Mesendoderm (in vitro differentiated cells): ENCODE measurements around the gene DUSP8.
"Not testable (repeated sequence)": the region's sequence is repeated elsewhere in the genome, so short reads cannot be mapped to it uniquely, and the experiment has no call there.

ENCODE experiments used
- DNase-seq: peaks from one replicate; pipeline ENCODE4 v3.0.0; 2013
- H2AK5ac ChIP-seq: 2 replicates; pipeline ENCODE4 v1.6.1; 2013; ENCODE audit warnings: low read length, inconsistent platforms
- H2BK120ac ChIP-seq: 2 replicates; pipeline ENCODE4 v1.6.1; 2013; ENCODE audit warnings: low read depth, mild to moderate bottlenecking, low read length, moderate library complexity, mixed read lengths
- H2BK15ac ChIP-seq: replicated peaks from 2 replicates; pipeline ENCODE4 v1.6.1; 2013; ENCODE audit warnings: low read depth, mild to moderate bottlenecking, moderate library complexity
- H2BK5ac ChIP-seq: 2 replicates; pipeline ENCODE4 v1.6.1; 2013; ENCODE audit warnings: low read length, inconsistent platforms
- H3K18ac ChIP-seq: 2 replicates; pipeline ENCODE4 v1.6.1; 2013; ENCODE audit warnings: mild to moderate bottlenecking, low read length, mixed read lengths
- H3K23ac ChIP-seq: one replicate; pipeline ENCODE4 v1.6.1; 2013; ENCODE audit warnings: low read length
- H3K27ac ChIP-seq: 2 replicates; pipeline ENCODE4 v1.5.1; 2013; ENCODE audit warnings: low read depth, mild to moderate bottlenecking, inconsistent platforms, low read length, moderate library complexity
- H3K27me3 ChIP-seq: 2 replicates; pipeline ENCODE4 v1.6.1; 2013; ENCODE audit warnings: low read length, control low read depth, mild to moderate bottlenecking, inconsistent platforms; ENCODE audit not compliant: insufficient read depth, poor library complexity
- H3K36me3 ChIP-seq: 2 replicates; pipeline ENCODE4 v1.6.1; 2013; ENCODE audit warnings: low read length, inconsistent platforms; ENCODE audit not compliant: control insufficient read depth, insufficient read depth
- H3K4ac ChIP-seq: one replicate; pipeline ENCODE4 v1.6.1; 2013; ENCODE audit warnings: low read depth, mild to moderate bottlenecking, low read length, moderate library complexity
- H3K4me1 ChIP-seq: 2 replicates; pipeline ENCODE4 v1.6.1; 2013; ENCODE audit warnings: low read depth, low read length, inconsistent platforms; ENCODE audit not compliant: control insufficient read depth
- H3K4me2 ChIP-seq: 2 replicates; pipeline ENCODE4 v1.6.1; 2013; ENCODE audit warnings: low read length
- H3K4me3 ChIP-seq: 2 replicates; pipeline ENCODE4 v1.5.1; 2013; ENCODE audit warnings: mild to moderate bottlenecking, low read length
- H3K56ac ChIP-seq: one replicate; pipeline ENCODE4 v1.6.1; 2013; ENCODE audit warnings: low read length
- H3K79me1 ChIP-seq: 2 replicates; pipeline ENCODE4 v1.6.1; 2013; ENCODE audit warnings: low read length, inconsistent platforms
- H3K79me2 ChIP-seq: 2 replicates; pipeline ENCODE4 v1.6.1; 2013; ENCODE audit warnings: mild to moderate bottlenecking, low read length; ENCODE audit not compliant: control insufficient read depth, insufficient read depth
- H3K9ac ChIP-seq: 2 replicates; pipeline ENCODE4 v1.6.1; 2013; ENCODE audit warnings: low read length, inconsistent platforms
- H4K5ac ChIP-seq: one replicate; pipeline ENCODE4 v1.6.1; 2013; ENCODE audit warnings: low read length
- H4K8ac ChIP-seq: one replicate; pipeline ENCODE4 v1.6.1; 2013; ENCODE audit warnings: low read depth, mild to moderate bottlenecking, control low read depth, low read length, moderate library complexity
- WGBS: extraction: QIAGEN DNeasy Blood & Tissue Kit; methylation state at CpG from one replicate; pipeline ENCODE4 v1.1.7; 2013; ENCODE audit warnings: low lambda C conversion rate, missing lambda C conversion rate; ENCODE audit not compliant: insufficient coverage; ENCODE audit errors: extremely low coverage; 5-methylcytosine and 5-hydroxymethylcytosine counted together

Gene DUSP8

DNA sequence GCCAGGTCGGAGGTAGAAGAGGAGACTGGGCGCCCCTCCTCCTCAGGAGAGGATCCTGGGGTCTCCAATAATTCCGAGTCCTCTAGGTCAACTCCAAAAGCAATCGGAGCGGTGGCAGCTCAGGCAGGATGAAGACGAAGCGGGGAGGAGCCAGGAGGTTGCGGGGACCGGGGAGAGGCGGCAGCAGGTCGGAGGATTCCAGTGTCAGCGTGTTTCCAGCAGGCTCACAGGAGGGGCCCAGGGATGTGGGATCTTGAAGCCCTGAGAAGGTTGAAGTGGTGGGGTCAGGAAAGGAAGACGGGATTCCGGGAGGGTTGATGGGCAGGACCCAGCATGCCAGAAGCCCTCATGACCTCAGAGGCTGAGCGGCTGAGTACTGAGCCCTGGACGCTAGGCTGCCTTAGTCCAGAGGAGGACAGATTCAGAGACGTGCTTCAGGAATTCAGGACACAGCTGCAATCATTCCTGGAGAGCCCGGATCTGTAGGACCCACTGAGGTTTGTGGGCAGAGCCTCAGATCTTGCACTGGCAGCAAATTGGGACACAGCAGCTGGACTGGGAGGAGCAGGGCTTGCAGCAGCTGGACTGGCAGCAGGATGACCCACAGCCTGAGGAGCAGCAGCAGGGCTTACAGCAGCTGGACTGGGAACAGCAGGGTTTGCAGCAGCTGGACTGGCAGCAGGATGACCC is 35.2 kb upstream of the DUSP8 start:
- not testable (repeated sequence) for H2AK5ac ChIP-seq, H3K79me1 ChIP-seq, H3K4me2 ChIP-seq, DNase-seq, H3K23ac ChIP-seq, H3K27ac ChIP-seq, H3K9ac ChIP-seq, H4K5ac ChIP-seq, H3K36me3 ChIP-seq, H4K8ac ChIP-seq, H3K4me1 ChIP-seq, H3K56ac ChIP-seq, H3K4ac ChIP-seq, H3K27me3 ChIP-seq, H2BK15ac ChIP-seq, H2BK120ac ChIP-seq, H2BK5ac ChIP-seq, H3K79me2 ChIP-seq, H3K18ac ChIP-seq, H3K4me3 ChIP-seq
- WGBS, result no CpG with 5 or more reads among the region's 18 CpGs

DNA sequence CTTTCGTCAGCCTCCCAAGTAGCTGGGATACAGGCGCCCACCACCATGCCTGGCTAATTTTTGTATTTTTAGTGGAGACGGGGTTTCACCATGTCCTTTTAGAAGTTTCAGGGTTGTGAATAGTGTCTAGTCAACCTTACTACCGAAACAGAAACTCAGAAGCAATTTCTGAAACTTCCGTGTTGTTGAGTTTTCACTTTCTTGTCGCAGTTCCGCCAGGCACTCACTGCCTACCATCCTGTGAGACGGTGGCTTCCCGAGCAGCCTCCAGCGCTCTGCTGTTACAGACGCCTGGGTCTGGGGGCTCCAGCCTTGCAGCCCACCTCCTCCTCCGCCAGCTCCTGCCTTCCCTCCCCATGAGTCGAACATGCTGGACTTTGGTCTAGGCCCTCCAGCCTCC is 33.9 kb upstream of the DUSP8 start:
- H3K4me1 ChIP-seq, H3K23ac ChIP-seq, H3K4me3 ChIP-seq, H2BK15ac ChIP-seq, H3K79me1 ChIP-seq, H4K5ac ChIP-seq, H3K36me3 ChIP-seq, H3K79me2 ChIP-seq, H3K4me2 ChIP-seq, H2BK120ac ChIP-seq, H2BK5ac ChIP-seq, H3K27me3 ChIP-seq, H3K27ac ChIP-seq, H3K56ac ChIP-seq, DNase-seq, H3K9ac ChIP-seq, H4K8ac ChIP-seq, H3K18ac ChIP-seq, H2AK5ac ChIP-seq, H3K4ac ChIP-seq: not testable (repeated sequence)
- WGBS, result no CpG with 5 or more reads among the region's 13 CpGs

DNA sequence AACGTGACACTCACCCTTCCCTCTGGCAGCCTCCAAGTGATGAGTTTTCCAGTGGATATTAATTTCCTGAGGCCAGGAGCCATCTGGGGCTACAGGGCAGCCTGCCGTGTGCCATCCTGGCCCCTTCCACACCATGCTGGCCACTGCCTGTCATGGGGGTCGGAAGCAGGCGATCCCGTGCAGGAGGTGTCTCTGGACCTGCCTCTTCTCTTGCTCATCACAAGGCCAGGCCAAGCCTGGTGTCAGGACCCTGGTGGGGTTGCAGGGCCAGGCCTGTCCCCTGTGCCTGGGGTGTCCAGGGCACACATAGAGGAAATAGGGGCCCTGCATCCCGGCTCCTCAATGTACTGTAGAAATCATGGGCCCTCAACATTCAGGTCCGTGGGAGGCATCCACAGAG is 32.6 kb upstream of the DUSP8 start:
- Histone ChIP-seq H3K4me2 (no peak overlapping the region), H4K8ac (no peak overlapping the region), H2BK15ac (no peak overlapping the region), H2BK120ac (no peak overlapping the region), H2AK5ac (no peak overlapping the region), H3K4me3 (no peak overlapping the region), H3K27ac (no peak overlapping the region), H3K18ac (no peak overlapping the region), H2BK5ac (no peak overlapping the region), H3K79me1 (no peaks in the 10 kb centered on the region), H3K9ac (no peak overlapping the region), H3K27me3 (no peaks in the 10 kb centered on the region), H3K36me3 (no peaks in the 10 kb centered on the region), H3K4ac (no peak overlapping the region), H3K23ac (no peak overlapping the region), H3K56ac (no peak overlapping the region), H3K4me1 (no peaks in the 10 kb centered on the region), H4K5ac (no peak overlapping the region), H3K79me2 (no peaks in the 10 kb centered on the region)
- no peak for DNase-seq
- no CpG with 5 or more reads among the region's 7 CpGs for WGBS

DNA sequence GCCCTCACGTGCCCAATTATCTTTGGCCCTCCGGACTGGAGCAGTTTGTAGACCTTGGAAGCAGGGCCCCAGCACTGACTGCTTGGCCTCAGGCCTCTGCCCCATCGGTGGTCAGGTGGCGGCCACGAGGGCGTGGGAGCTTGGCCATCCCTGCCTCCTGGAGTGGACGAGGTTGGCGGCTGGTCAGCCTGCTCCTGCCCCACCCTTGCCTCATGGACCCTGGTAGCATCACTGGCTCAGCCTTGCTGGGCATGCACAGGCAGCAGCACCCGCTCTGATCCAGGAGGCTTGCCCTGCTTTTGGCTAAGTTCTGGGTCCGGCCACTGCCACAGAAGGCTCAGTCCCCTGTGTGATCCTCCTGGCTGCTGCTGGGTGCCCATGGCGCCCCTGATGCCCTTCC is 32.1 kb upstream of the DUSP8 start:
- no peak for DNase-seq
- no peaks in the 10 kb centered on the region for H3K79me2 ChIP-seq
- H3K4me2 ChIP-seq, result no peak overlapping the region
- H3K27me3 ChIP-seq, result no peaks in the 10 kb centered on the region
- no peak overlapping the region for H2BK15ac ChIP-seq
- H3K23ac ChIP-seq, result no peak overlapping the region
- H3K56ac ChIP-seq, result no peak overlapping the region
- no CpG with 5 or more reads among the region's 11 CpGs for WGBS
- no peak overlapping the region for H3K4me3 ChIP-seq
- no peak overlapping the region for H3K4ac ChIP-seq
- H2BK120ac ChIP-seq, result no peak overlapping the region
- no peak overlapping the region for H2BK5ac ChIP-seq
- no peak overlapping the region for H4K8ac ChIP-seq
- no peak overlapping the region for H3K18ac ChIP-seq
- no peak overlapping the region for H2AK5ac ChIP-seq
- H3K36me3 ChIP-seq, result no peaks in the 10 kb centered on the region
- no peak overlapping the region for H4K5ac ChIP-seq
- no peaks in the 10 kb centered on the region for H3K4me1 ChIP-seq
- H3K9ac ChIP-seq, result no peak overlapping the region
- no peak overlapping the region for H3K27ac ChIP-seq
- H3K79me1 ChIP-seq, result no peaks in the 10 kb centered on the region

DNA sequence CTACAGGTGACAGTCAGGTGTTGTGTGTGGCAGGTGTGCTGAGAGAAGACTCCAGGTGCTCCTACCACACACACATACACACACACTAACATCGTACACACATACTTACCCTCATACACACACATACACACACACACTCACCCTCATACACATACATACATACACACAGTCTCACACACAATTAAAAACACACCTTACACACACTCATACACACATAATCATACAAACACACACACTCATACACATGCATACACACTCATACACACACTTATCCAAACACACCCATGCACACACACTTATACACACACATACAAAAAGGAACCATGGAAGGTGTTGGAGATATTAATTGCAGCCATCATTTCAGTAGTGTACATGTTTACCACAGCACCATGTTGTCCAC is 31.6 kb upstream of the DUSP8 start:
- Histone ChIP-seq H3K9ac (no peak overlapping the region), H4K5ac (no peak overlapping the region), H3K27ac (no peak overlapping the region), H3K56ac (no peak overlapping the region), H3K79me1 (no peaks in the 10 kb centered on the region), H3K4ac (no peak overlapping the region), H3K4me2 (no peak overlapping the region), H2BK15ac (no peak overlapping the region), H3K4me1 (no peaks in the 10 kb centered on the region), H2BK120ac (no peak overlapping the region), H2AK5ac (no peak overlapping the region), H3K79me2 (no peaks in the 10 kb centered on the region), H3K23ac (no peak overlapping the region), H3K4me3 (no peak overlapping the region), H3K18ac (no peak overlapping the region), H3K36me3 (no peaks in the 10 kb centered on the region), H3K27me3 (no peaks in the 10 kb centered on the region), H4K8ac (no peak overlapping the region), H2BK5ac (no peak overlapping the region)
- WGBS, result 100% methylated on average over 1 of the region's 1 CpG
- DNase-seq, result no peak

DNA sequence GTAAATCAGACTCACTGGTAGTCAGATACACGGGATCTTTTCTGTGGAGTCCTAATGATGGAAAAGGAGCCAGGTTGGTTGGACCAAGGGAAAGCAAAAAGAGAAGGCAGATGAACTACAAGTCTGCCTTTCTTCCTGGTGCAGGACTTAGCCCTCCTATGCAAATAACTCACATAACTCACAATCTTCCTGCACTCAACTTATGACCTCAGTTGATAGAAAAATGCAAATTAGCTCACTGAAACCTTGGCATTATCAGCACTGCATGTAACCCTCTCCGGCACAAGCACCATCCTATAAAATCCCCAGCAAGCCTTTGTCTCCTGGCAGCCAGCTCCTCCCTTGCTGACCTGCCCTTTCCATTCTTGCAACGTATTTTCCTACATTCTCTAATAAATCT is 29.6 kb upstream of the DUSP8 start:
- not testable (repeated sequence) for H4K5ac ChIP-seq, H3K9ac ChIP-seq, H3K23ac ChIP-seq, H3K27me3 ChIP-seq, H3K56ac ChIP-seq, H3K18ac ChIP-seq, H3K4me2 ChIP-seq, H3K4me1 ChIP-seq, H3K27ac ChIP-seq, H3K36me3 ChIP-seq, H4K8ac ChIP-seq, H2BK120ac ChIP-seq, H2BK5ac ChIP-seq, H3K79me2 ChIP-seq, DNase-seq, H2AK5ac ChIP-seq, H3K4ac ChIP-seq, H3K79me1 ChIP-seq, H3K4me3 ChIP-seq, H2BK15ac ChIP-seq
- WGBS, result no CpG with 5 or more reads among the region's 3 CpGs
